Measurements from ENCODE around the gene PRXL2A. TPM values are rescaled to one million over a fixed set of nuclear protein-coding genes. Genes with fewer than 3 reads are reported as not detected.
"Not testable (repeated sequence)": the region's sequence is repeated elsewhere in the genome, so short reads cannot be mapped to it uniquely, and the experiment has no call there.

Gene PRXL2A
- total and polyA plus RNA-seq, 10 of the 15 experiments (the other 5 are each of a cell fraction or from before 2014, with no cell fraction given) = 2.8 to 15.6 (median 11.1) TPM

DNA sequence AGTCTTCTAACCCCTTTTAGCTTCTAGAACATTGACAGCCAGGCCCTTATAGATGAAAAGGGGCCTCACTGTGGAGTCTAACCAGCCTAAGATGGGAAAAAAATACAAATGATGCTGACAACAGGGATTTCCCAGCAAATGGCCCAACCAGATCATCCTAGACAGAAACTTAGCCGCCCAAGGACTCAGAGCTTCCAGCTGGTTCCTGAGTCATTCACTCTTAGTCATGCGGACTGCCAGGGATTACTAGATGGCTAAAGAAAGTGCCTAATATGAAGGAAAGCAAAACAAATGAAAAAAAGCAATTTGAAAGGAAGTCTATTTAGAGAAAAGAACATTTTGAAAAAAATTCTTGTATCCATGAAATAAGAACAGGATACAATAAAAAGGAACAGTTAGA is 69.5 kb downstream of the PRXL2A start (continued):
- TF ChIP-seq, protein P1, sequence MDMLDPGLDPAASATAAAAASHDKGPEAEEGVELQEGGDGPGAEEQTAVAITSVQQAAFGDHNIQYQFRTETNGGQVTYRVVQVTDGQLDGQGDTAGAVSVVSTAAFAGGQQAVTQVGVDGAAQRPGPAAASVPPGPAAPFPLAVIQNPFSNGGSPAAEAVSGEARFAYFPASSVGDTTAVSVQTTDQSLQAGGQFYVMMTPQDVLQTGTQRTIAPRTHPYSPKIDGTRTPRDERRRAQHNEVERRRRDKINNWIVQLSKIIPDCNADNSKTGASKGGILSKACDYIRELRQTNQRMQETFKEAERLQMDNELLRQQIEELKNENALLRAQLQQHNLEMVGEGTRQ (IDR thresholded peaks at IDR 0.05; ENCODE audit: borderline replicate concordance, low read depth, low read length) = no peak

DNA sequence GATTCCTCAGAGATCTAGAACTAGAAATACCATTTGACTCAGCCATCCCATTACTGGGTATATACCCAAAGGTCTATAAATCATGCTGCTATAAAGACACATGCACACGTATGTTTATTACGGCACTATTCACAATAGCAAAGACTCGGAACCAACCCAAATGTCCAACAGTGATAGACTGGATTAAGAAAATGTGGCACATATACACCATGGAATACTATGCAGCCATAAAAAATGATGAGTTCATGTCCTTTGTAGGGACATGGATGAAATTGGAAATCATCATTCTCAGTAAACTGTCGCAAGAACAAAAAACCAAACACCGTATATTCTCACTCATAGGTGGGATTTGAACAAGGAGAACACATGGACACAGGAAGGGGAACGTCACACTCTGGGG is 72.0 kb downstream of the PRXL2A start:
- RAD21 ChIA-PET (ENCODE audit: unreplicated experiment); H3K36me3 ChIP-seq (ENCODE audit: control insufficient read depth in 2 of 2, insufficient read depth in 2 of 2, low read length in 1 of 2); POLR2A ChIA-PET; H2AFZ ChIP-seq (ENCODE audit: control insufficient read depth, low read depth, low read length); DNase-seq (ENCODE audit: low read depth, low spot score); H3K4me3 ChIP-seq; H3K27ac ChIP-seq (ENCODE audit: control insufficient read depth, insufficient read depth); H4K20me1 ChIP-seq (ENCODE audit: control insufficient read depth, insufficient read depth); in situ Hi-C loops (cut with MboI); intact Hi-C loops (cut with micrococcal nuclease; ENCODE audit: unreplicated experiment); FAIRE-seq; H3K4me2 ChIP-seq (ENCODE audit: control insufficient read depth, insufficient read depth); ATAC-seq; CTCF ChIA-PET; H3K4me1 ChIP-seq (ENCODE audit: control insufficient read depth, insufficient read depth, low read length); H3K9ac ChIP-seq (ENCODE audit: control insufficient read depth, insufficient read depth, low read length); H3K27me3 ChIP-seq (replicated peaks in 1 of 2; ENCODE audit: control insufficient read depth in 2 of 2, insufficient read depth in 2 of 2, low read length in 1 of 2): not testable (repeated sequence)
- Histone ChIP-seq H3K79me2 (ENCODE audit: control insufficient read depth, insufficient read depth, low read length) (peaks cover 19% of the 10 kb centered on the region), H3K9me3 (replicated peaks; ENCODE audit: control insufficient read depth, insufficient read depth, low read length) (peaks cover 13% of the 10 kb centered on the region; the same call in 2 of the 3 replicates)
- WGBS (ENCODE audit: insufficient coverage, insufficient replicate concordance, low lambda C conversion rate, missing lambda C conversion rate) = 83% methylated on average over 3 of the region's 6 CpGs
- TSS peak; percentile 30 for BruUV-seq (replicated peaks)
- SMC1A ChIA-PET (ENCODE audit: uncharacterized antibody, unreplicated experiment) = interaction anchor here (1.1 kb wide), 1 partner anchor 24 kb away, joined by 3 read pairs; no protein-coding TSS in a partner anchor

DNA sequence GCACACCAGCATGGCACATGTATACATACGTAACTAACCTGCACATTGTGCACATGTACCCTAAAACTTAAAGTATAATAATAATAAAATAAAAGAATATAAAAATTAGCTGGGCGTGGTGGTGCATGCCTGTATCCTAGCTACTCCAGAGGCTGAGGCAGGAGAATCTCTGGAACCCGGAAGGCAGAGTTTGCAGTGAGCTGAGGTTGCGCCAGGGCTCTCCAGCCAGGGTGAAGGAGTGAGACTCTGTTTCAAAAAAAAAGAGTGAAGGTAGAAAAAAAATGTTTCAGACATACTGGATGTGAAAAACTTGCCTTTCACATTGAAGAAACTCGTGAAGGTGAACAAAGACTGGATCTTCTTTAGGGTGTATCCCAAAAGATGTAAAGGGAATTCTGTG is 72.5 kb downstream of the PRXL2A start:
- intact Hi-C loops (cut with micrococcal nuclease; ENCODE audit: unreplicated experiment) (no loop called here), in situ Hi-C loops (cut with MboI) (no loop called here)
- no peak overlapping the region for H3K4me2 ChIP-seq (ENCODE audit: control insufficient read depth, insufficient read depth)
- 0 out of 2 replicates have a peak, but pooled peaks cover 3% of the 10 kb centered on the region for H3K4me1 ChIP-seq (ENCODE audit: control insufficient read depth, insufficient read depth, low read length)
- POLR2A ChIA-PET = no interaction called here
- H3K9ac ChIP-seq (ENCODE audit: control insufficient read depth, insufficient read depth, low read length) = no peak overlapping the region
- no peak overlapping the region for H2AFZ ChIP-seq (ENCODE audit: control insufficient read depth, low read depth, low read length)
- DNase-seq (ENCODE audit: low read depth, low spot score) = no peak
- no peak overlapping the region for H3K27ac ChIP-seq (ENCODE audit: control insufficient read depth, insufficient read depth)
- FAIRE-seq = no peak
- RAD21 ChIA-PET (ENCODE audit: unreplicated experiment) = no interaction called here
- over 99% methylated on average over 5 of the region's 5 CpGs for WGBS (ENCODE audit: insufficient coverage, insufficient replicate concordance, low lambda C conversion rate, missing lambda C conversion rate)
- TF ChIP-seq FOXM1 (IDR thresholded peaks at IDR 0.05; ENCODE audit: low read depth, low read length) (no peak), KLF5 (IDR thresholded peaks at IDR 0.05; ENCODE audit: partially characterized antibody) (no peak), TCF7 (IDR thresholded peaks at IDR 0.05; ENCODE audit: borderline replicate concordance) (no peak), ZNF217 (IDR thresholded peaks at IDR 0.05) (no peak), SIN3A (IDR thresholded peaks at IDR 0.05; ENCODE audit: low read depth, low read length) (no peak), BACH1 (IDR thresholded peaks at IDR 0.05; ENCODE audit: borderline replicate concordance) (no peak)
- TF ChIP-seq, protein P2, sequence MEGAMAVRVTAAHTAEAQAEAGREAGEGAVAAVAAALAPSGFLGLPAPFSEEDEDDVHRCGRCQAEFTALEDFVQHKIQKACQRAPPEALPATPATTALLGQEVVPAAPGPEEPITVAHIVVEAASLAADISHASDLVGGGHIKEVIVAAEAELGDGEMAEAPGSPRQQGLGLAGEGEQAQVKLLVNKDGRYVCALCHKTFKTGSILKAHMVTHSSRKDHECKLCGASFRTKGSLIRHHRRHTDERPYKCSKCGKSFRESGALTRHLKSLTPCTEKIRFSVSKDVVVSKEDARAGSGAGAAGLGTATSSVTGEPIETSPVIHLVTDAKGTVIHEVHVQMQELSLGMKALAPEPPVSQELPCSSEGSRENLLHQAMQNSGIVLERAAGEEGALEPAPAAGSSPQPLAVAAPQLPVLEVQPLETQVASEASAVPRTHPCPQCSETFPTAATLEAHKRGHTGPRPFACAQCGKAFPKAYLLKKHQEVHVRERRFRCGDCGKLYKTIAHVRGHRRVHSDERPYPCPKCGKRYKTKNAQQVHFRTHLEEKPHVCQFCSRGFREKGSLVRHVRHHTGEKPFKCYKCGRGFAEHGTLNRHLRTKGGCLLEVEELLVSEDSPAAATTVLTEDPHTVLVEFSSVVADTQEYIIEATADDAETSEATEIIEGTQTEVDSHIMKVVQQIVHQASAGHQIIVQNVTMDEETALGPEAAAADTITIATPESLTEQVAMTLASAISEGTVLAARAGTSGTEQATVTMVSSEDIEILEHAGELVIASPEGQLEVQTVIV (IDR thresholded peaks at IDR 0.05; ENCODE audit: borderline replicate concordance, partially characterized antibody) = no peak
- TF ChIP-seq, protein P3, sequence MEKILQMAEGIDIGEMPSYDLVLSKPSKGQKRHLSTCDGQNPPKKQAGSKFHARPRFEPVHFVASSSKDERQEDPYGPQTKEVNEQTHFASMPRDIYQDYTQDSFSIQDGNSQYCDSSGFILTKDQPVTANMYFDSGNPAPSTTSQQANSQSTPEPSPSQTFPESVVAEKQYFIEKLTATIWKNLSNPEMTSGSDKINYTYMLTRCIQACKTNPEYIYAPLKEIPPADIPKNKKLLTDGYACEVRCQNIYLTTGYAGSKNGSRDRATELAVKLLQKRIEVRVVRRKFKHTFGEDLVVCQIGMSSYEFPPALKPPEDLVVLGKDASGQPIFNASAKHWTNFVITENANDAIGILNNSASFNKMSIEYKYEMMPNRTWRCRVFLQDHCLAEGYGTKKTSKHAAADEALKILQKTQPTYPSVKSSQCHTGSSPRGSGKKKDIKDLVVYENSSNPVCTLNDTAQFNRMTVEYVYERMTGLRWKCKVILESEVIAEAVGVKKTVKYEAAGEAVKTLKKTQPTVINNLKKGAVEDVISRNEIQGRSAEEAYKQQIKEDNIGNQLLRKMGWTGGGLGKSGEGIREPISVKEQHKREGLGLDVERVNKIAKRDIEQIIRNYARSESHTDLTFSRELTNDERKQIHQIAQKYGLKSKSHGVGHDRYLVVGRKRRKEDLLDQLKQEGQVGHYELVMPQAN (conservative IDR thresholded peaks at IDR 0.05) = no peak
- CTCF ChIA-PET = interaction anchor here (1.7 kb wide), 1 partner anchor 24 kb away, joined by 8 read pairs; no protein-coding TSS in a partner anchor
- H3K4me3 ChIP-seq = no peak overlapping the region
- H3K79me2 ChIP-seq (ENCODE audit: control insufficient read depth, insufficient read depth, low read length) = peaks cover 20% of the 10 kb centered on the region
- H3K27me3 ChIP-seq (replicated peaks in 1 of 2; ENCODE audit: control insufficient read depth in 2 of 2, insufficient read depth in 2 of 2, low read length in 1 of 2) = no peaks in the 10 kb centered on the region
- no TSS peak for BruUV-seq (replicated peaks)
- SMC1A ChIA-PET (ENCODE audit: uncharacterized antibody, unreplicated experiment) = interaction anchor here (1.1 to 1.3 kb wide), 2 partner anchors 18 to 24 kb away, joined by 3 read pairs; no protein-coding TSS in a partner anchor
- no peaks in the 10 kb centered on the region for H4K20me1 ChIP-seq (ENCODE audit: control insufficient read depth, insufficient read depth)
- ATAC-seq = no peak
- H3K9me3 ChIP-seq (replicated peaks; ENCODE audit: control insufficient read depth, insufficient read depth, low read length) = peaks cover 13% of the 10 kb centered on the region; the same call in 2 of the 3 replicates
- peaks cover 0 to 3% of the 10 kb centered on the region in 2 experiments; a peak in 3 of 4 replicates for H3K36me3 ChIP-seq (ENCODE audit: control insufficient read depth in 2 of 2, insufficient read depth in 2 of 2, low read length in 1 of 2)

All from GM12878 (cell line).